Uterus (tissue), 2 donors: ENCODE results near the gene THRAP3.

Source experiments
- POLR2A ChIP-seq, 2 donors: fragments of 450-650 bp; IDR thresholded peaks; one replicate each; pipeline ENCODE4 v1.6.1; 2016; ENCODE audit warnings: antibody characterized with exemption in 2 of 2, mild to moderate bottlenecking in 1 of 2, moderate library complexity in 1 of 2
- TF ChIP-seq, protein P1 (sequence below), 4 experiments: fragments of 200-600 bp in 2 of 4; fragments of 450-650 bp in 2 of 4; sonication (generic) in 2 of 4; IDR thresholded peaks; one replicate each; pipeline ENCODE4 v1.5.1; 2016 to 2019; ENCODE audit warnings: antibody characterized with exemption in 4 of 4, mild to moderate bottlenecking in 2 of 4, moderate library complexity in 1 of 4

DNA sequence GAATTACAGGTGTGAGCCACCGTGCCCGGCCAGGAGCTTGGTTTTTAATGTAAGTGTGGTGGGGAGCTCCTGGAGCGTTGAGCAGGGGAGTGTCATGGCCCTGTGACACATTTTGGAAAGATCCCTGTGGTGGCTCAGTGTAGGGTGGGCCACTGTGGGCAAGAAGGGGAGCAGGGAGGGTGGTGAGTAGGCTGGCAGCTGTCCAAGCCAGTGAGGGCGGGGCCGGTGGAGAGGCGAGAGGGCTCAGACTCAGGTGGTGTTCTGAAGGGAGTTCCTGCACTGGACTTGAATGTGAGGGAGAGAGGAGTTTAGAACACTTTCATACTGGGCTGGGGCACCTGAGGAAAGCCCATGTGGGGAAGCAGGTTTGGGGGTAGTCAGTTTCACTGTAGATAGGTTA lies 102.3 kb downstream of the THRAP3 start:
- TF ChIP-seq, protein P1, sequence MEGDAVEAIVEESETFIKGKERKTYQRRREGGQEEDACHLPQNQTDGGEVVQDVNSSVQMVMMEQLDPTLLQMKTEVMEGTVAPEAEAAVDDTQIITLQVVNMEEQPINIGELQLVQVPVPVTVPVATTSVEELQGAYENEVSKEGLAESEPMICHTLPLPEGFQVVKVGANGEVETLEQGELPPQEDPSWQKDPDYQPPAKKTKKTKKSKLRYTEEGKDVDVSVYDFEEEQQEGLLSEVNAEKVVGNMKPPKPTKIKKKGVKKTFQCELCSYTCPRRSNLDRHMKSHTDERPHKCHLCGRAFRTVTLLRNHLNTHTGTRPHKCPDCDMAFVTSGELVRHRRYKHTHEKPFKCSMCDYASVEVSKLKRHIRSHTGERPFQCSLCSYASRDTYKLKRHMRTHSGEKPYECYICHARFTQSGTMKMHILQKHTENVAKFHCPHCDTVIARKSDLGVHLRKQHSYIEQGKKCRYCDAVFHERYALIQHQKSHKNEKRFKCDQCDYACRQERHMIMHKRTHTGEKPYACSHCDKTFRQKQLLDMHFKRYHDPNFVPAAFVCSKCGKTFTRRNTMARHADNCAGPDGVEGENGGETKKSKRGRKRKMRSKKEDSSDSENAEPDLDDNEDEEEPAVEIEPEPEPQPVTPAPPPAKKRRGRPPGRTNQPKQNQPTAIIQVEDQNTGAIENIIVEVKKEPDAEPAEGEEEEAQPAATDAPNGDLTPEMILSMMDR (IDR thresholded peaks at IDR 0.05) = no peak
- no peak for TF ChIP-seq POLR2A (IDR thresholded peaks at IDR 0.05)
